D721Med (cell line): ENCODE data around the gene PCDH17.

Source experiments
- DNase-seq: peaks from one replicate; pipeline ENCODE4 v3.0.0; 2011; ENCODE audit warnings: low spot score; ENCODE audit not compliant: insufficient read length
- FAIRE-seq: peaks from 2 replicates; lab custom pipeline; 2011; peaks lifted over from hg19 to GRCh38; lab: Jason Lieb, UNC
- CTCF ChIP-seq: IDR thresholded peaks from 2 replicates; pipeline ENCODE4 v1.5.1; 2012; ENCODE audit warnings: mild to moderate bottlenecking, control low read depth; ENCODE audit not compliant: insufficient read depth; ENCODE audit errors: missing control alignments

Gene PCDH17

GRCh38 chr13:57604442-57604841 is 27.1 kb upstream of the PCDH17 start:
- peak; percentile 61 for FAIRE-seq
- no peak for TF ChIP-seq CTCF
- no peak for DNase-seq

GRCh38 chr13:57611969-57612368 is 19.6 kb upstream of the PCDH17 start:
- no peak for TF ChIP-seq CTCF
- no peak for DNase-seq
- FAIRE-seq: no peak

- TF ChIP-seq CTCF: no peak
- FAIRE-seq (peak; percentile 38), DNase-seq (no peak)
These were observed 19.0 kb upstream of the PCDH17 start for GRCh38 chr13:57612568-57612967.

- DNase-seq: no peak
- FAIRE-seq: no peak
- TF ChIP-seq CTCF: peak; percentile 79
These were observed 6.7 kb upstream of the PCDH17 start for GRCh38 chr13:57624565-57625435.

- DNase-seq (no peak), FAIRE-seq (peak; percentile 6)
- peak; percentile 64 for TF ChIP-seq CTCF
These were observed 3.9 kb upstream of the PCDH17 start for GRCh38 chr13:57627663-57628062.

- FAIRE-seq: no peak
- peak; percentile 28 for TF ChIP-seq CTCF
- DNase-seq: no peak
These were observed 2.1 kb upstream of the PCDH17 start for GRCh38 chr13:57629391-57629804.

GRCh38 chr13:57629821-57630235 is 1.7 kb upstream of the PCDH17 start:
- DNase-seq (peak; percentile 91), FAIRE-seq (no peak)
- TF ChIP-seq CTCF: no peak
